ENCODE data around the gene OR2A12.
"Not testable (repeated sequence)": the region's sequence is repeated elsewhere in the genome, so short reads cannot be mapped to it uniquely, and the experiment has no call there.

DNA sequence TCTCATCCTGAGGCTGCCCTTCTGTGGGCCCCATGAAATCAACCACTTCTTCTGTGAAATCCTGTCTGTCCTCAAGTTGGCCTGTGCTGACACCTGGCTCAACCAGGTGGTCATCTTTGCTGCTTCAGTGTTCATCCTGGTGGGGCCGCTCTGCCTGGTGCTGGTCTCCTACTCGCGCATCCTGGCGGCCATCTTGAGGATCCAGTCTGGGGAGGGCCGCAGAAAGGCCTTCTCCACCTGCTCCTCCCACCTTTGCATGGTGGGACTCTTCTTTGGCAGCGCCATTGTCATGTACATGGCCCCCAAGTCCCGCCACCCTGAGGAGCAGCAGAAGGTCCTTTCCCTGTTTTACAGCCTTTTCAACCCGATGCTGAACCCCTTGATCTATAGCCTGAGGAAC lies 35.2 kb upstream of the OR2A12 start:
- TF ChIP-seq EZH2phosphoT487 (IDR thresholded peaks at IDR 0.05; ENCODE audit: borderline replicate concordance): not testable (repeated sequence)
- TF ChIP-seq, protein P1, sequence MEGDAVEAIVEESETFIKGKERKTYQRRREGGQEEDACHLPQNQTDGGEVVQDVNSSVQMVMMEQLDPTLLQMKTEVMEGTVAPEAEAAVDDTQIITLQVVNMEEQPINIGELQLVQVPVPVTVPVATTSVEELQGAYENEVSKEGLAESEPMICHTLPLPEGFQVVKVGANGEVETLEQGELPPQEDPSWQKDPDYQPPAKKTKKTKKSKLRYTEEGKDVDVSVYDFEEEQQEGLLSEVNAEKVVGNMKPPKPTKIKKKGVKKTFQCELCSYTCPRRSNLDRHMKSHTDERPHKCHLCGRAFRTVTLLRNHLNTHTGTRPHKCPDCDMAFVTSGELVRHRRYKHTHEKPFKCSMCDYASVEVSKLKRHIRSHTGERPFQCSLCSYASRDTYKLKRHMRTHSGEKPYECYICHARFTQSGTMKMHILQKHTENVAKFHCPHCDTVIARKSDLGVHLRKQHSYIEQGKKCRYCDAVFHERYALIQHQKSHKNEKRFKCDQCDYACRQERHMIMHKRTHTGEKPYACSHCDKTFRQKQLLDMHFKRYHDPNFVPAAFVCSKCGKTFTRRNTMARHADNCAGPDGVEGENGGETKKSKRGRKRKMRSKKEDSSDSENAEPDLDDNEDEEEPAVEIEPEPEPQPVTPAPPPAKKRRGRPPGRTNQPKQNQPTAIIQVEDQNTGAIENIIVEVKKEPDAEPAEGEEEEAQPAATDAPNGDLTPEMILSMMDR (conservative IDR thresholded peaks at IDR 0.05; ENCODE audit: low read length): not testable (repeated sequence)

Data from Loucy (cell line).